Brain microvascular endothelial cell (primary cell): ENCODE data around the gene PTPRR.
A peak's percentile ranks its signal among the peaks of the same experiment; 100 is the strongest.

ENCODE experiments used
- DNase-seq: peaks from one replicate; pipeline ENCODE4 v3.0.0-alpha.2; 2020
- H3K27ac ChIP-seq: fragments of 250-450 bp; sonication (Bioruptor Pico); 2 replicates; pipeline ENCODE4 v1.5.1; 2020; ENCODE audit warnings: mild to moderate bottlenecking, moderate library complexity
- H3K27me3 ChIP-seq: fragments of 250-450 bp; sonication (Bioruptor Pico); replicated peaks from 2 replicates; pipeline ENCODE4 v1.5.1; 2020; ENCODE audit warnings: mild to moderate bottlenecking
- H3K36me3 ChIP-seq: fragments of 250-450 bp; sonication (Bioruptor Pico); replicated peaks from 2 replicates; pipeline ENCODE4 v1.5.1; 2020; ENCODE audit warnings: mild to moderate bottlenecking
- H3K4me3 ChIP-seq: 2 replicates; pipeline ENCODE4 v1.5.1; 2011; ENCODE audit warnings: low read depth, mild to moderate bottlenecking, control low read depth, low read length, moderate library complexity
- CTCF ChIP-seq: IDR thresholded peaks from 2 replicates; pipeline ENCODE4 v1.5.1; 2011; ENCODE audit warnings: low read depth, mild to moderate bottlenecking, moderate library complexity, low read length, control low read depth, inconsistent platforms; ENCODE audit errors: missing control alignments
- in situ Hi-C: cut with HindIII; loops from 2 replicates; pipeline ENCODE4 v1.10.0; 2017; ENCODE audit warnings: low sequenced_read_pairs, low pct_ligation_motif_present

PTPRR gene

GRCh38 chr12:70756791-70757190 is 163.7 kb downstream of the PTPRR start:
- TF ChIP-seq CTCF, result no peak
- H3K4me3 ChIP-seq, result no peak overlapping the region
- H3K27me3 ChIP-seq, result no peaks in the 10 kb centered on the region
- no peak overlapping the region for H3K27ac ChIP-seq
- no peaks in the 10 kb centered on the region for H3K36me3 ChIP-seq
- DNase-seq, result no peak
- in situ Hi-C loops, result no loop called here

GRCh38 chr12:70756118-70756517 is 164.4 kb downstream of the PTPRR start:
- no peaks in the 10 kb centered on the region for H3K36me3 ChIP-seq
- no peak overlapping the region for H3K4me3 ChIP-seq
- in situ Hi-C loops, result no loop called here
- no peak overlapping the region for H3K27ac ChIP-seq
- no peaks in the 10 kb centered on the region for H3K27me3 ChIP-seq
- peak; percentile 12 for DNase-seq
- TF ChIP-seq CTCF, result no peak

GRCh38 chr12:70754330-70754741 is 166.2 kb downstream of the PTPRR start:
- in situ Hi-C loops, result no loop called here
- no peak for TF ChIP-seq CTCF
- Histone ChIP-seq H3K36me3 (no peaks in the 10 kb centered on the region), H3K27ac (no peak overlapping the region), H3K27me3 (no peaks in the 10 kb centered on the region), H3K4me3 (no peak overlapping the region)
- no peak for DNase-seq

GRCh38 chr12:70752327-70752726 is 168.2 kb downstream of the PTPRR start:
- DNase-seq, result no peak
- in situ Hi-C loops, result no loop called here
- Histone ChIP-seq H3K27me3 (no peaks in the 10 kb centered on the region), H3K27ac (no peak overlapping the region), H3K4me3 (no peak overlapping the region), H3K36me3 (no peaks in the 10 kb centered on the region)
- no peak for TF ChIP-seq CTCF

GRCh38 chr12:70749931-70750330 is 170.6 kb downstream of the PTPRR start:
- H3K36me3 ChIP-seq, result no peaks in the 10 kb centered on the region
- no peak for TF ChIP-seq CTCF
- H3K4me3 ChIP-seq, result no peak overlapping the region
- in situ Hi-C loops, result no loop called here
- H3K27me3 ChIP-seq, result no peaks in the 10 kb centered on the region
- DNase-seq, result no peak
- H3K27ac ChIP-seq, result no peak overlapping the region

- TF ChIP-seq CTCF, result no peak
- Histone ChIP-seq H3K27ac (no peak overlapping the region), H3K4me3 (no peak overlapping the region), H3K36me3 (no peaks in the 10 kb centered on the region), H3K27me3 (no peaks in the 10 kb centered on the region)
- DNase-seq, result no peak
- in situ Hi-C loops, result no loop called here
These were observed 171.7 kb downstream of the PTPRR start for GRCh38 chr12:70748809-70749208.
